GM12892 (cell line): ENCODE data around the gene LSG1.

Experiments used
- POLR2A ChIP-seq: IDR thresholded peaks from 2 replicates; pipeline ENCODE4 v1.6.1; 2011; ENCODE audit warnings: low read depth, low read length, control low read depth
- POLR2AphosphoS5 ChIP-seq: IDR thresholded peaks from 2 replicates; pipeline ENCODE4 v1.6.1; 2011; ENCODE audit warnings: low read depth, low read length, control low read depth
- TAF1 ChIP-seq: IDR thresholded peaks from 2 replicates; pipeline ENCODE4 v1.6.1; 2011; ENCODE audit warnings: low read depth, mild to moderate bottlenecking, control low read depth, low read length, borderline replicate concordance

DNA sequence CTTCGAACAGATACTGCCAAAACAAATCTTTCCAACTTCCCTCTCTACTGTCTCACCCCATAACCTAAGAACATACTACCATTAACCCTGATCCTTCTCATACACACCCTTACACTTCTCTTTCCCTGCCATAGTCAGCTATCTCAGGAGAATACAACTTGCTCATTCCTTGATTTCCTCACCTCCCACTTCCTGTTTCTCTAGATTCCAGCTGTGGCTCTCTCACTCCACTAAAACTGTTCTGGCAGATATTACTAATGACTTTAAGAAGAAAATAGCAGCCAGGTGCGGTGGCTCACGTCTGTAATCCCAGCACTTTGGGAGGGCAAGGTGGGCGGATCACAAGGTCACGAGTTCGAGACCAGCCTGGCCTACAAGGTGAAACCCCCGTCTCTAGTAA lies 4.6 kb downstream of the LSG1 start:
- TF ChIP-seq POLR2A (no peak), POLR2AphosphoS5 (no peak), TAF1 (no peak)
